ENCODE measurements around the gene POFUT2.

The POFUT2 gene

DNA sequence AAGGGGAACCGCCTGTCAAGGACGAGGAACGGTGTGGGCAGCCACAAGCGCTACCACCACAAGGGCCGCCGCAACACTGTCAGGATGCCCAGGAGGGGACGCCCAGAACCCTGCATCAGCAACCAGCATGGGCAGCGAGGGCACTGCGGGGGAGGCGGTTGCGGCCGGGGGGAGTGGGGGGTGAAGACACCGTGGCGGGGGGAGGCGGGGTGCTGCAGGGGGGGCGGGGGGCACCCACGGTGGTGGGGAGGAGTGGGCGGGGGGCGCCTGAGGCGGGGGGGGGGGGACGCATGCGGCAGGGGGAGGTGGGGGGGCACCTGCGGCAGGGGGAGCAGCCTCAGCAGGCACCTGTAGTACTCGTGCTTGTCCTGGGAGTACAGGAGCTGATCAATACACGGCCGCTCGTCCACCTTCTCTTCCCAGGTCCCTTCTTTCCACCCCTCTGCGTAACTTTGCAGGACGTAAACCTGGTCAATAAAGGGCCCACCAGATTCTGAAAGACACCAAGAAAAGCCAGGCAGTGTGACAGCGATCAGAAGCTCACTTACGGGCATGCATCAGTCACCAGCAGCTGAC, 4.6 kb downstream of the POFUT2 start:
- no peak for DNase-seq (ENCODE audit: low spot score)

DNA sequence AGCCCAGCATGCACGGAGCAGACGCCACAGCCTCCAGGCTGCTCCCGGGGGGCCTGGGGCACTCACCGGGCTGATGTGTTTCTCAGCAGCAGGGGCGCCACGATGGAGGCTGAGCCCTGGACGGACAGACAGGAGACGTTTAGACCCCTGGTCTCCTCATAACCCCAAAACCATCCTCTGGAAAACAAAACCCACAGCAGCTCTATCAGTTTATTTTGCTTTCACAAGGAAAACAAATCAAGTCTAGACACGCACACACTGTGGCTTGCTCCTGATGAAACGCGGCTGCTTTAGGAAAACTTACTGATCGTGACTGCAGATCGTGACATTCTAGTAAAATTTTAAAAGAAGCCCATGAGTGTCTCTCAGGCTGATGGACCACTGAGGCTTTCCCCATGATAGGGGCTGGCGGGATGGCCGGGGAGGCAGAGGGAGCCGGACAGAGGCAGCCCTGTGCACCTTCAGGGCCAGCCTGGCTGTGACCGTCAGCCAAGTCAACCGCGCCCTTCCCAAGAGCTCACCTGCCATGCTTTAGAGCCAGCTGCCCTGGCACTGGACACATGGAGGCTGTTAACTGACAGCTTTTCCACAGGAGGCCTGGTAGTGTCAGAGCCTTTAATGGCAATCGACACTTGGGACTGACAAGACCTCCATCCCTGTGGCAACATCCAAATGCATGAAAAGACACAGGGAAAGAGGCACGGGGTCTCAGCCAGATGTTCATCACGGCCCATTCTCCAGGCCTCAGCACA, 5.2 kb downstream of the POFUT2 start:
- no peak for DNase-seq (ENCODE audit: low spot score)

DNA sequence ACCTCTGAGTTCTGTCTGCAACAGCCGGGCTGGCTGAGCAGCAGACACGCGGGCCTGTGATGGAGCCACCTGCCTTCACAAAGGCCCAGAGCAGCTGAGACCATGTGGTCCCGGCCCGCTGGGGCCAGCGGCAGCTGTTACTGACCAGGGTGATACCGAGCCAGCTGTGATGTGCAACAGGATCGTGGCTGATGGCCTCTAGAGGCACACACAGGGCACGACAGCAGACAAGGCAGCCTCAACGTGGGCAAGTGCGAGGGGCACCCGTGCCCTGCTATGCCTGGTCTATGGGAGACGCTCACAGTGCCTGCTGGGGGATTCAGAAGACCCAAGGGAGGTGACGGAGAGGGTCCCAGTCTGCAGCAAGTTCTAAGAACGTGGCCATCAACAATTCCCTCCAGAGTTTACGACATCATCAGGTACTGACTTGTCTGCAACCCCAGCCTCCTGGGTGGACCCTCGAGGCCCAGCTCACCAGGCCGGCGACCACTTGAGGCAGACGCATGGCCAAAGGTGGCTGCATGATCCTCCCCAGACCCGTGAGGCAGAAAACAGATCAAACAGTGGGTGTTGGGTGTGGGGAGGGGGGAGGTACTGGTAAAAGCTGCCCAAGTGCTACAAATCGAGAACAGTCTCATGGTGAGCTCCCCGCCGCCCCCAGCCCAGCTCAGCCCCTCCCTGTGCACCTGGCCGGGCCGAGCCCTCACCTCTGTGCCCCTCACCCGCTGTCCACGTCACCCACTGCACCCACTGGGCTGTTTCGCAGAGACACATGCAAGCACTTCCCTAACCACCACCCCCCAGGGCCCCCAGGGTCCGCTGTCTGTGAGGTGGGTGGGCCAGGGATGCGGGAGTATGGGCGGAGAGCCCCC, 6.0 kb downstream of the POFUT2 start:
- no peak for DNase-seq (ENCODE audit: low spot score)

DNA sequence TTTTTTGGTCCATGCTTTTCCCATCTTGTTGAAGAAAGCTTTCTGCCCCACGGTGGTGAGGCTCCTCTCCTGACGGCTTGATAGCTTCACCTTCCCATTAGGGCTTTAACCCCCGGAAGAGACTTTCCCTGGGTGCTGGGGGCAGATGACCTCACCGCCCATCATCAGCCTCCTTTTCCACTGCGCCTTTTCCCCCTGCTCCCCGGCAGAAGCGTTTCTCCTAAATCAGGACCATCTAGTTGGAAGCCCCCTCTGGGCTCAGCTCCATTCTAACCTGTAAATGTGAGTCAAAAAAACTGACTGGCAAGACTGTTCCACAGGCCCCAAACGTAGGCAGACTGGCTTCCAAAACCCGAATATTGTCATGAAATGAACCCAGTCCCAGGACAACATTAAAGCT, 6.7 kb downstream of the POFUT2 start:
- no peak for DNase-seq (ENCODE audit: low spot score)

DNA sequence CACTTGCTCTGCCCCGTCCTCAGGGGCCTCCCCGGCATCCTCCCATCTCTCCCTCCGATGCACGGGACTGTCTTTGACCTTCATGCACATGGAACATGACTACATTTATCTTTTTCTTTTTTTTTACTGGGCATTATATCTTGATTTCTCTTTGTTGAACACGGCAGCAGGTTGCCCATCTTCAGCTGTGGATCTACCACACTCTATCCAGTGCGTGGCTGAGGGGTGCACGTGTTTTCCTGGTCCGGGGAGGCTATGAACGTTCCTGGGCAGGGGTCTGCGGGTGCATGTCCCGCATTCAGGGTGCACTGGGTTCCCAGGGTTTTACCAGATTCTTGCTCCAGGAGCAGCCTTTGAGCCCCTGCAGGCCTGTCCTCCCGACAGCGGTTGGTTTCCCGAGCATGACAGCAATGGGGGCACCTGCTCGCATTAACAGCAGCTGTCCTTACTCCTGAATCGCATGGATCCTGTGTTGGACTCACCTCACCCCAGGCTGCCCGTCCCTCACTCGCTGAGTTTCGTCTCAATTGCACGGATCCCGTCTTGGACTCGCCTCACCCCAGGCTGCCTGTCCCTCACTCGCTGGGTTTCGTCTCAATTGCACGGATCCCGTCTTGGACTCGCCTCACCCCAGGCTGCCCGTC, 7.4 kb downstream of the POFUT2 start:
- DNase-seq (ENCODE audit: low spot score): no peak

DNA sequence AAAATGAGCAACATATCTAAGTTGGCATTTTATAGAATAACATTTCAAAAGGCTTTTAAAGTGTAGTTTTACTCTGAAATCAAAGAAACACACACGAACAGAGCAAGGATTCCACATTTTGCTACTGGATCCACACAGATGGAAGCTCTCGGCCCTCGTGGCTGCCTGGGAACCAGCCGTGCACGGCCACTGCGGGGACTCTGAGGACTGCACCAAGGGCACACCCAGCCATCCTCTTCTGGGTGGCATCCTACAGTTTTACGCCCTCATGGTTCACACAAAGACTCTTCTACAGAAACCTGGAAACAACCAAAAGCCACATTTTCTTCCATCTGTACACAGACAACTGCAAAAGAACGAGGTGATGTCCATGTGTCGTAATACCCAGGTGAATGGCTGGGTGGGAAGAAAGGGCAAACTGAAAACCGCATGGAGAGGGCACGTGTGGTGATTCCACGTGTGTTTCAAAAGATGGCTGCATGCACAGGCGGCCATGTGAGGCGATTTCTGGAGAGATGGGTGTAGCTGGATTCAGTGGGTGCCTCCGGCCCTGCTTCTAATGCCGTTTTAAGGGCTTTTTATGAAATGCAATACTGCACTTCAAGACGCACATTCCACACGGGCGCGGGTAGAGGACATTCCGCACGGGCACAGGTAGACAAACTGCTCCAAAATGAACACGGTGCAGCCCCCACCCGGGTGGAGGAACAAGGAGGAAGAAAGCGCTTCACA, 8.1 kb downstream of the POFUT2 start:
- no peak for DNase-seq (ENCODE audit: low spot score)

DNA sequence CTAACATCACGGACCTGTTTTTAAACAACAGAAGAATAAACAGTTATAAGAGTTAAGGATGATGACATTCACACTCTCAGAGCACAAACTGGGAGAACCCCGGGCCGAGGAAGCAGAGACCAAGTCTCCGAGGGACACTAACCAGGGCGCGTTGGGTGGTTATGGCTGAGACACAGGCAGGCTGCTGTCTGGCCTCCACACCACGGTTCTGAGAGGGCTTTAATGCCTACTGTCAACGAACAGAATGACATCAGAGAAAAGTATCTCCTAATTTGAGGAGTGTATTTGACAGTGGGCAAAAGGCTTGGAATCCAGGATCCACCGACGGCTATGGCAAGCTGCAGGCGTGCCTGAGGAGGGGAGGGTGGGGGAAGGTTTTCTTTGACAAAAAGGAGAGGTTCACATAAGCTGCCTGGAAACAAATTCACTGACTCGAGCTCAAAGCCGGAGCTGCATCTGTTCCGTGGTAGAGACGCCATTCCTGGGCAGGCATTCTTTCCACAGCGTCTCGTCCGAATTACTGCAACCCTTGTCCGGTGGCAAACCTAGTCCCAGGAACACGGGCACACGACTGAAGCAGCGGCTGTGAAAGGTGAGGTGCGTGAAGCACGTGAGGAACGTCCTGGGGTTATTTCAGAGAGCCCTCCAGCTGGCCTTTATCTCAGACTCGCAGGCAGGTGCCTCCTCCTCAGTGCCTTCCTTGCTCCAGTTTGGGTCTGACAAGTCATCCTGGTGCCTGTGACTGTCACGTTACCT, 9.4 kb downstream of the POFUT2 start:
- DNase-seq (ENCODE audit: low spot score): no peak

DNA sequence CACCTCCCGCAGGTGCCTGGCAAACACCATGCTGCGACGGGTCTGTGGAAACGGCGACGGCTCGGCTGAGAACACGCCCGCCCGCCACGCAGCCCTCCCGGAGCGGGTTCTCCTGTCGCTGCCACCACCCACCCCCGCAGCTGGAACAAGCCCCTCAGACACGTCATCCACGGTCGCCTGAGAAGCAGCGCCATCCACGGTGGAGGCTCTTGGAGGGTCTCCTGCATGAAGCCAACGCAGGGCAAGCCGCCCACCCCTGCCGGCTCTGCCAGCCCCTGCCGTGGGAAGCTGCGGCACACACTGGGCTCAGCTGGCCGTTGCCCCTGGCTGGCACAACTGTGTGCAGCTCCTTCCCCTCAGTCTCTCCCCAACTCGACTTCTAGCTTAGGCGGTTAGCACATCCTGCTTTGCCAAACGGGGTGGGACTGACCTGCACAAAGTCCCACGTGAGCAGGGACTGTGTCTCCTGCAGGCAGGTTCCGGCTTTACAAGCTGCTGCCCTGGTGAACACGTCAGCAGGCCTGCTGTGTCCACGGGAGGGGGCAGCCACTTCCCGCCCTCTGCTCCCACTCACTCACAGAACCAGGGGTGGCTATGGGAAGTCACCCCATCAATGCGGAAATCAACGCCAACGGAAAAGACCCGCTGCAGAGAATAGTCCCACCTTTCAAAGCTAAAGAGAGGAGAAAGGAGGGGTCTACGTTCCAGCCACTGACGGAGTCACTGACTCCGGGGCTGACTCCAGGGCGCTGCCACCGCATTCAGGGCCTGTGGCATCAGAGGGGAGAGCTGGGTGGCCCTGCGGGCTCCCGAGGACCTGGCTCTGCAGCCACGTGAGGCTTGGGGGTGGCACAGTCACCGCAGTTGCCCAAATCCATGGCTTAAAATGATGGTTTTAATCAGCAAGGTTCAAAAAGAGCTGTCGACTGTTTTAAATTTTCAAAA, 10.3 kb downstream of the POFUT2 start:
- DNase-seq (ENCODE audit: low spot score): no peak

DNA sequence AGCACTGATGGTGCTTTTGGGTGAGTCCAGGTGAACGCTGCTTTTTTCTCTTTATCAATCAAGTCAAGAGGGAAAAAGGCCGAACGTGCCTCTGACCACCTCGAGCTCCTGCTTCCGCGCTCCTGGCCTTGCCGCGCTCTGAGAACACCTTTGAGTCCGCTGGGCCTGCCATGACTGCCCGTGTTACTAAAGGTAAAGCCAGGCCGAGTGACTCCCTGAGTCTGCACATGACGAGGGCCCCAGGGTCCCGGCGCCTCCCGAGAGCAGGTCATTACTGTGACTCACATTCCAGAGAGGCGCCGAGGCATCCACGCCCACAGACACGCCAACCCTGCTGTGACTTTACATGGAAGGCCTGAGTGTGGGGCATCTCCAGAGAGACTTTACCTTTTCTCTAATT, 11.1 kb downstream of the POFUT2 start:
- no peak for DNase-seq (ENCODE audit: low spot score)

DNA sequence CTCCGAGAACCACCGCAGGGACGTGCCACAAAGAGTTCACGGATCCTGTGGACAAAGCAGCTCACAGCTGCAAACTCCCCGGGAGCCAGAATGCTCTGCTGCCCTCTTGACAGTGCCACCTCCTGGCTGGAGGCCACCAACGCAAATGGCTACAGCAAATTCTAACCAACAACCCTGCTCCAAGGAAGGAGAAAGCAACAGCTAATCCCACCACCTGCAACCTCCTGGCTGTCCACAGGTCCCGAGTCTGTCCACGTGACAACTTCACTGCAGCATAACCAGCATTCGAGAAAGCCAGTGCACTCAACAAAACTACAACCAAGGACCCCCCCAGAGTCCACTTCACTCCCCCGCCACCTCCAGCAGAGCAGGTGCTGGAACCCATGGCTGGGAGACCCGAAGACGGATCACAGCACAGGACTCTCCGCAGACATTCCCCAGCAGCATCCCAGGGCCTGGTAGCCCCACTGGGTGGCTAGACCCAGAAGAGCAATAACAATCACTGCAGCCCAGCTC, 17.3 kb downstream of the POFUT2 start:
- DNase-seq (ENCODE audit: low spot score): no peak

DNA sequence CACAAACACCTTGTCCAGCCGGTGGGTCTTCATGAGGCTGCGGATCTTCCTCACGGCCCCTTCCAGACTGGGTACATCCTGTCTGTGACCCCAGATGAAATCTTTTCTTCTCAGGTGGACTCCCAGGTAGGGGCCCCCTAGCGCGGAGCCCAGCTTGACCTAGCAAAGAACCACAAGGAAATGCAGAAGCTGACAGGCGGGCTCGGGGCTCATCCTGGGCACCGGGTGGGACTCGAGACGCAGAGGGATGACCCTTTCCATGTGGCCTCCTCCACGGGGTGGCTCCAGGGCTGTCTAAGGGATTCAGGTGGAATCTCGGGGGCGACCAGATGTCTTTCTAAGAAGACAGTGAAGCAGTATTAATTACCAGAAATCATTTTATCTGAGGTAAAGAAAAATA, 17.8 kb downstream of the POFUT2 start:
- no peak for DNase-seq (ENCODE audit: low spot score)

DNA sequence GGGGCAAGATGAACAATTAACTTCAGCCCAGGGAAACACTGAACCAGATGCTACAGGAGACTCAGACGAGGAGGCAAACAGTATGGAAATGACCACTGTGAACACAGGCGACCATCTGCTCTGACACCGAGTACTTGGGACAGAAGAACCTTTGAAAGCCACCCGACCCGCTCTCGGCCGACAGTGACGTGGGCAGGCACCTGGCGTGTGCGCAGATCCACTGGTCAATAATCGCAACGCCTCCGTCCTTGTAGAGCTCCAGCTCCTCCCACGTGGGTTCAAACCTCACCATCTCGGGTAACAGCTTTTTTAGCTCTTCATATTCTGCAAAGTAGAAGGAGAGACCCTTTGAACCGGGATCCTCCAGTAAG, 20.3 kb downstream of the POFUT2 start:
- no peak for DNase-seq (ENCODE audit: low spot score)

DNA sequence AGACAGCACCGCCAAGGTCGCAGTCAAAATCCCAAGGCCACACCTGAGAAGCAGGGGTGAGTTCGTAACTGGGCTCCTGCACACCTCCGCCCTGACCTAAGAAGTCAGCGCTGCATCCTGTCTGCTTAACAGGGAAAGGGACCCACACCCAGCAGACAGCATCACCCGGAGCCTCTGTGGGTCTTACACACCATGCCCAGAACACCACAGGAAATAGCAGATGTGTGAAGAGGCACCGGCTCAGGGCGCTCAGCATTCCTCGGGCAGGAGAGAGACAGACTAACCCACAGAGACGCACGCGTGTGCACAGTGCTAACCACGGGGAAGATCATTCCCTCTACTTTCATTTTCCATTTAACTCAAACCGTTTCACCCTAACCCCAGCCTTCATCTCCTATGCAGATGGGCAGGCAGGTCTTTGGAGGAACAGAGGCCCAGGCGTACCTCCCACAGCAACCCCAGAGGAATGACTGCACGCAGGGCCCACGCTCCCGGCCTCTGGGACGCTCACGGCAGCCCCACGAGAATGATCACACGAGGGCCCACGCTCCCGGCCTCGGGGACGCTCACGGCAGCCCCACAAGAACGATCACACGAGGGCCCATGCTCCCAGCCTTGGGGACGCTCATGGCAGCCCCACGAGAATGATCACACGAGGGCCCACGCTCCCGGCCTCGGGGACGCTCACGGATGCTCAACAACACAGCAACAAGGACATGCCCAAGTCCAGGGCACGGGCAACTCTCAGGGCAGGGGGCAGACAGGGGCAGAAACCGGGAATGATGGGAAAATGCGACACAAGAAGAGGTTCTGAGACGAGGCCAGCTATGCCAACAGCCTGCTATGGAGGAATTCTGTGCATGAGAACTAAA, 20.9 kb downstream of the POFUT2 start:
- peak; percentile 49 for DNase-seq (ENCODE audit: low spot score)

DNA sequence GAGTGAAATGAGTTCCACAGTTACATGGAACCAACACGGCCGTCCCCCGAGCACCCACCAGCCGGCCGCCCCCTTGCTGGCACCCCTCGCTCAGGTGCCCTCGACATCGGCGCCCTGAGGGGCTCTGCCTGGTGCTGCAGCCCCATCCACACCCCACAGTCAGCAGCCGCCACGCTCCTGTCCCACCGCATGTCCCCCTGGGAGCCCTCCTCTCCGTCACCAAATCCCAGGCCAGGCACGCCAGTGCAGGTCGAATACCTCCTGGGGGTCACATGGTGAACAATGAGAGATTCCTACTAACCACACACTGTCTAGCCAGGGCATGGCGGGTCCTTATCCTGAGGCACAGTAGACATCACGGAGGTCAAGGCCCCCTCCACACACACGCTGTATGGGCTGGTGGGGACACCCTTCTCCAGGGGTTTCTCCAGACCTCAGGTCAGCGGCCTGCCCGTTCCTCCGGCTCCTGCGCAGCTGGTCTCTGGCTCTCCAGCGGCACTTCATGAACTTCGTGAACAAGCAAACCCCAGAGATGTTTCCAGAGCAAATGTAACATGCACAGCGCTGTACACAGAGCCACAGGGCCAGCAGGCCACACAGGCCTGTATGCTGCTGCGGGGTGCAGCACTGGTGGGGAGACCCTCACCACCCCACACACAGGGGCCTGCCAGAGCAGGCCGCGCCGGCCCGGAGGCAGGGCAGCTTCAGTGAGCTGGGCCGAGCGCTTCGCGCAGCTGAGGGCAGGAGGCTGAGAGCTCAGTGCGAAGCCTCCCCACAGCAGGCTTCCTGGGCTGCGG, 21.8 kb downstream of the POFUT2 start:
- no peak for DNase-seq (ENCODE audit: low spot score)

DNA sequence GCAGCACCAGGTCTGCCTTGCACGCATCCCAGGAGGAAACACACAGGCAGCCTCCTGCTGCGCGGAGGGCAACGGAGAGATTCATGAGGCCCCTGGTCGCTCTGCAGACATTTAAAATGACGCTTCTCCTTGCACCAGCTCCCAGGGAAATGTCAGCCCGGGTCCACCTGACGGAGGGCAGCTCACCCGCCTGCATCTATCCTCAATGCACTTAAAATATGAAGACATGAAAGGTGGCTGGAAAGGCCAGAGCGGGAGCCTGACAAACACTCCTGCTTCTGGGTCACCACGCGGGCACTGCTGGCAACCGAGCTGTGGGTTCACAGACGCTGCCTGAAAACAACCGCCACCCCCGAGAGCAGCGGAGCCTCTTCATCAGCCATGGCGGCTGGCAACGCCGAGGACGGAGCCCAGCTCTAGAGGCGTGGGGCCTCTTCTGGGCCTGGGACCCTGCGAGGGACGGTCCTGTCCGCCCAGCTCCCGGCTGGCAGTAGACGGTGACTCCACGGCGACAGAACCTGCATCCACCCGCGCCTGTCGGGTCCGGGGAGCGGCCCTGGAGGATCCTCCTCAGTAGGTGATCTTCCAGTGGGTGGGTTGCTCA, 22.7 kb downstream of the POFUT2 start:
- DNase-seq (ENCODE audit: low spot score): no peak

DNA sequence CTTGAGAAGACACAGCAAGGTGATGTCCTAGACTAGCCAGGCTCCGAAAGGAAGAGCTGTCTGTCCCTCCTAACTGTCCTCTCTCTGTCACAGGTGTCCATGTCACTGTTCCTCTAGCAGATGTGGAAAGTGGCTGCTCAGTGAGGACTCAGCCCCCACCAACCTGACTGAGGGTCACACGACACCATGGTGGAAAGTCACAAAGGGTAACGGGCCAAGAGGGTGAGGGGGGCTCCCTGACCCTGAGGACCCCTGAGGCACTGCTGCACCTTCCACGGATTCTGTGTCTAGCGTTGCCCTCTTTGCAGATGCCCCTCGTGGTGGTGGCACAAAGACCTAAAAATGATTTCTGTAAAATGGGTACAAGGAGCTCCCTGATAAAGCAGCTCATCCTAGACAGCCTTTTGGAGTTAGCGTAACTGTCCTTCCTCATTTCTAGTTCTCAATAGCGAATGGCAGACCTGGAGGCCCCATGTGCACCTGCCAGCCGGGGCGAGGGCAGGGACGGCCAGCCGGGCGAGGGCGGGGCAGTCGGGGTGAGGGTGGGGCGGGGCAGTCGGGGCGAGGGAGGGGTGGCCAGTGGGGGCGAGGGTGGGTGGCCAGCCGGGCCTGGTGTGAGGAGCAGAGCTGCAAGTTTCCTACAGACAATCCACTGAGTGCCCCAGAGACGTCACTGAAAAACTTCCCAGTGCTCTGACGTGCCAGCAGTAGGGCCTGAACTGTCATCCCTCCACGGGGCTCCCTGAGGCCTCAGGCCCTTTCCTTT, 23.4 kb downstream of the POFUT2 start:
- no peak for DNase-seq (ENCODE audit: low spot score)

DNA sequence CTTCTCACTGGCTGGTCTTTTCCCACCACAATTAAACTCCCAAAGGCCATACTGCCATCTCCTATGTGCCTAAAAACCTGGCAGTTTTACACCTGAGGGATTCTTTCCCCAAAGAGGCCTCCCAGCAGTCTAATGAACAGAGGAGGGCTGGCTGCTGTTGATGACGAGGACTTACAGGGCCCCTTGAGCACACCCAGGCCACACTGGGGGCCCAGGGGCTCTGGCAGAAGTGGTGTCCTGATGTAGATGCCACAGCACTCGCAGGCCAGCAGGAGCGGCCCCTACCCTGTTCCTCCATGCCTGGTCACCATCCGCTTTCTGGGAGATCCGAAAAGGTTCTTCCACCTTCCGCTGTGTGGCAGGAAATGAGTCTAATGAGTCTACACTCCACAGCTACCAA, 24.2 kb downstream of the POFUT2 start:
- no peak for DNase-seq (ENCODE audit: low spot score)
